LNCAP (cell line): Measurements from ENCODE around the gene FBXL13.

Experiments used
- TF ChIP-seq, protein P1 (sequence below): fragments of 450-650 bp; IDR thresholded peaks from 2 replicates; pipeline ENCODE4 v1.5.1; 2017; ENCODE audit warnings: mild to moderate bottlenecking

The FBXL13 gene

DNA sequence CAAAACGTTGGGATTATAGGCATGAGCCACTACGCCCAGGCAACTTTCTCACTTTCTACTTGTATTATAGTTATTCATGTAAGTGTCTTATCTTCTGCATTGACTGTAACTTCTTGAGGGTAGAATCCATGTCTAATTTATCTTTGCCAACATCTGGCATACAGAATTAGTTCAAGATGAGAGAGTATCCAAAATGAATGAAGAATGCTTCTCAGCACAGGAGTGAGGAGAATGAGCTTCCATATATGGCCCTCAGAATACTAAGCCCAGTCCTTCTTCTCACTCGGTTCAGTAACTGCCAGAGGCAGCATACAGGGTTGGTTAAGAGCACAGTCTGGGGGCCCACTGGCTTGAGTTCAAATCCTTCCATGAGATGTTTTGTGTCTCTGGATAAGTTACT lies 236.8 kb downstream of the FBXL13 start:
- TF ChIP-seq, protein P1, sequence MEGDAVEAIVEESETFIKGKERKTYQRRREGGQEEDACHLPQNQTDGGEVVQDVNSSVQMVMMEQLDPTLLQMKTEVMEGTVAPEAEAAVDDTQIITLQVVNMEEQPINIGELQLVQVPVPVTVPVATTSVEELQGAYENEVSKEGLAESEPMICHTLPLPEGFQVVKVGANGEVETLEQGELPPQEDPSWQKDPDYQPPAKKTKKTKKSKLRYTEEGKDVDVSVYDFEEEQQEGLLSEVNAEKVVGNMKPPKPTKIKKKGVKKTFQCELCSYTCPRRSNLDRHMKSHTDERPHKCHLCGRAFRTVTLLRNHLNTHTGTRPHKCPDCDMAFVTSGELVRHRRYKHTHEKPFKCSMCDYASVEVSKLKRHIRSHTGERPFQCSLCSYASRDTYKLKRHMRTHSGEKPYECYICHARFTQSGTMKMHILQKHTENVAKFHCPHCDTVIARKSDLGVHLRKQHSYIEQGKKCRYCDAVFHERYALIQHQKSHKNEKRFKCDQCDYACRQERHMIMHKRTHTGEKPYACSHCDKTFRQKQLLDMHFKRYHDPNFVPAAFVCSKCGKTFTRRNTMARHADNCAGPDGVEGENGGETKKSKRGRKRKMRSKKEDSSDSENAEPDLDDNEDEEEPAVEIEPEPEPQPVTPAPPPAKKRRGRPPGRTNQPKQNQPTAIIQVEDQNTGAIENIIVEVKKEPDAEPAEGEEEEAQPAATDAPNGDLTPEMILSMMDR: no peak

DNA sequence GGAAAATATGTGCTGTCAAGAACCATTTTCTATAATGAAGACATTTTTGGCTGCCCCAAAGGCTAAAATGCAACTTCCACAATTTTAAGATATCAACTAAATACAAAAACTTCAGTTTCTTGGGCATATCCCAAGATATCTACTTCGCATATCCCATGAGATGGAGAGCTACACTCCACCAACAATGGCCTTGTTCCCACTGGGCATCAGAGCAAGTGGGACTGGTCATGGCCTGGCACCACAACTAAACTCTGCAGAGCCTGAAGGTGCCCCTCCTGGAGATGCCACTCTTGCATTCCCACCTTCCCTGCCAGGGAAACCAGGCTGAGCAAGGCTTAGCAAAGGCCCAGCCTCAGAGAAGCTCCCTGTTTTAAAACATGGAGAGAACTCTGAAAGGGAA lies 237.6 kb downstream of the FBXL13 start:
- TF ChIP-seq, protein P1: no peak

DNA sequence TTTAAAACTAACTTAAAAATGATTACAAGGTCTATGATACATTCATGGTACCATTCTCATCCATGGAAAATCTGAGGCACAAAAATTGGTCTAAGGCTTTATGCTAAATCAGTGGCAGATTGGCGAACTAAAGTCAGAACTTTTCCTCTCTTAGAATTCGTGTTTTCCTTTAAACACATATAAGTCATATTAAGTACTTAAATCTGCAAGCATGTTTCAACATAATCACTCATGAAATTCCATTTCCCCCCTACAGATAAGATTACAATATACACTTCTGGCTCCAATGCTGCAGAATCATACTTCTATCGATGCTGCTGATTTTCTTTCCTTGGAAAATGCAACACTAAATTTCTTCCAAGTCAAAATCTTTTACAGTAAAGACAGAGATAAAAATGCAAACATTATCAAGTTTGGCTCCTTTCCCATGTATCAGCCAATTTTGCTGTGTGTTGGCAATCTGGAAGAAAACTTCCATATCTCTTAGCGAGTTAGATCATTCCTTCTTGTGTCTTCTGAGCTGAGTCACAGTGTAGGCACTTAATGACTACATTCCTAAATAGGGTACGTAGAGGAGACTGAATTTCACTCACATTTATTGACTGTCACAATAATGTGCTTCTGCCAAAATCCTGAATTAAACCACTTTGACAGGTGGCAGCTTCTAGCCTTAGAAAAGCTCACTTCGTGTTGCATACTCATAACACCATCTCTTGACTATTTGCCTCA lies 238.2 kb downstream of the FBXL13 start:
- TF ChIP-seq, protein P1: no peak

DNA sequence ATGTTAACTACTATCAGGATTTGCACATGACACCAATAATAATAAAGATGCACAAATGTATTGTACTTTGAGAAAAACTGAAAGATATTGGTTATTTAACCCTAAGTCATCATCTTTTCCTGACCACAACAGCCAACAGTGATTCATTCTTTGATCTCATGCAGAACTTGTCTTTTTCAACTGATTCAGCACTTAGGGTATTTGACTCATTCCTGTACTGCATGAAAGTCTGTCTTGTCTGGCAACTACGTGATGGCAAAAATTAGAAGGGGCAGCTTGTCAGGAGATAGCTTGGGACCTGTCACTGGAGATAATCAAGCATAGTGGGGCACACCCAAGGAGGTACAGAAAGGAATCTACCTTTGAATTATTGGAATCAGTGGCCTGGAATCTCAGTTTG lies 239.6 kb downstream of the FBXL13 start:
- TF ChIP-seq, protein P1: no peak

DNA sequence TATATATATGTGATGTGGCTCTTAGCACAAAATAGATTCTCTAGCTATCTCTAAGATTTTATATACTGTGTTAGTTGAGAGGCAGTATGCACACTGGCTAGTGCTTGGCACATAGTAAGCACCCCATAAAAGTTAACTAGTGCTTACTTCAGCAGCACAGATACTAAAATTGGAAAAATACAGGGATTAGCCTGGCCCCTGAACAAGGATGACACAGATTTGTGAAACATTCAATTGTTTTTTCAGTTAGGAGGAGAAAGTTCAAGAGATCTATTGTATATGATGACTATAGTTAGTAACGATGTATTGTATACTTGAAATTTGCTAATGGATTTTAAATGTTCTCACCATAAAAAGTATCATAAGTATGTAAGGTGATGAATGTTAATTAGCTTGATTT lies 240.1 kb downstream of the FBXL13 start:
- TF ChIP-seq, protein P1: no peak

DNA sequence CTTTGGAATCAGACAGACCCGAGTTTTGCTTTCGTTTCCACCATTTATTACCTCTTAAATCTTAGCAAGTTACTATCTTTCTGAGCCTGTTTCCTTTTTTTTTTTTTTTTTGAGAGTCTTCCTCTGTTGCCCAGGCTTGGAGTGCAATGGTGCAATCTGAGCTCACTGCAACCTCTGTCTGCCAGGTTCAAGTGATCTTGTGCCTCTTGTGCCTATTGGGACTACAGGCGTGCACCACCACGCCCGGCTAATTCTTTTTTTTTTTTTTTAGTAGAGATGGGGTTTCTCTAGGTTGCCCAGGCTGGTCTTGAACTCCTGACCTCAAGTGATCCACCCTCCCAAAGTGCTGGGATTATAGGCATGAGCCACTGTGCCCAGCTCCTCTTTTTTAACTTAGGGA lies 241.3 kb downstream of the FBXL13 start:
- TF ChIP-seq, protein P1: no peak

DNA sequence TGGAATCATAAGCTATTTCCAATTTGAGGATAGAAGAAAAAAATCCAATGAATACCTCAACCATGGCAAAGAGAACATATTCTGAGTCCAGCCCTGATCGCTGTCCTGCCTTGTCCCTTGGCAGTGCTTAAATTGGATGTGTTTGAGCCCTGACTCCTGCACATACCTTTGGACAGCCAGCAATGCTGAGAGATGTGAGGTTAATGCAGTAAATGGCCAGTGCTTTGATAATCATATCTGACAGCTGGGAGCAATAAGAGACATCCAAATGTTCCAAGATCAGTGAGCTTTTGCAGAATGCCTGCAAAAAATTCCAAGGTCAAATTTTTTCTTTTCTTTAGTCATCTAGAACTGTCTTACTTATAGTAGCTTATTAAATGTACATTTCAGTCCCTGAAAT lies 241.9 kb downstream of the FBXL13 start:
- TF ChIP-seq, protein P1: no peak

DNA sequence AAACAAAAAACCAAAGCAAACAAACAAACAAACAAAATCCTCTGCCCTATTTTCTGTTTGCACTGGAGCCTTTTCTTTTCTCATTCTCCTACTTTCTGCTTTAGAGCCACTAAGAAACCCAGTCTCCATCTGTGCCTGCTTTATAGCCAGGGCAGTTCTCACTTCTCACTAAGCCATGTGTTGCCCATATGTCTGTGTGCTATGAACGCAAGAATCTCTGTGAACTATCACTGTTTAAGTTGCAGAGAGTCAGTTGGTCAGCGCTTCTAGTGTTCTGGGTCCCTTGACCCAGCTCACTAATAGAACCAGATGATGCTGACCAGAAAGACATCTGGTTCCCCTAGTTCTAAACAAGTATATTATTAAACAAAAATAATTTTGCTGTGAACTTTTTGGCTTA lies 244.4 kb downstream of the FBXL13 start:
- TF ChIP-seq, protein P1: no peak
